Neural progenitor cell (in vitro differentiated cells): Measurements from ENCODE around the gene BTG2. TPM values are rescaled to one million over a fixed set of nuclear protein-coding genes. Genes with fewer than 3 reads are reported as not detected.
"Not testable (repeated sequence)": the region's sequence is repeated elsewhere in the genome, so short reads cannot be mapped to it uniquely, and the experiment has no call there.

ENCODE experiments used
- DNase-seq: peaks from one replicate; pipeline ENCODE4 v3.0.0-alpha.2; 2016; ENCODE audit warnings: low spot score
- H2AFZ ChIP-seq: fragments of 200-600 bp; sonication (generic); replicated peaks from 2 replicates; pipeline ENCODE4 v1.6.1; 2016; ENCODE audit warnings: antibody characterized with exemption
- H3F3A ChIP-seq: fragments of 200-600 bp; sonication (generic); 2 replicates; pipeline ENCODE4 v1.6.1; 2016; ENCODE audit warnings: antibody characterized with exemption, low read depth
- H3K27ac ChIP-seq: fragments of 200-600 bp; sonication (generic); 2 replicates; pipeline ENCODE4 v1.5.1; 2016; ENCODE audit warnings: mild to moderate bottlenecking
- H3K27me3 ChIP-seq: fragments of 200-600 bp; sonication (generic); 2 replicates; pipeline ENCODE4 v1.6.1; 2016; ENCODE audit warnings: mild to moderate bottlenecking, moderate library complexity
- H3K36me3 ChIP-seq: fragments of 200-600 bp; sonication (generic); 2 replicates; pipeline ENCODE4 v1.5.1; 2016
- H3K4me1 ChIP-seq: fragments of 200-600 bp; sonication (generic); 2 replicates; pipeline ENCODE4 v1.6.1; 2016; ENCODE audit warnings: mixed run types
- H3K4me2 ChIP-seq: fragments of 200-600 bp; sonication (generic); 2 replicates; pipeline ENCODE4 v1.6.1; 2016
- H3K4me3 ChIP-seq: fragments of 200-600 bp; sonication (generic); 2 replicates; pipeline ENCODE4 v1.5.1; 2016
- H3K79me2 ChIP-seq: fragments of 200-600 bp; sonication (generic); 2 replicates; pipeline ENCODE4 v1.6.1; 2016; ENCODE audit warnings: low read depth
- H3K9ac ChIP-seq: fragments of 200-600 bp; sonication (generic); 2 replicates; pipeline ENCODE4 v1.6.1; 2016
- H3K9me3 ChIP-seq: fragments of 200-600 bp; sonication (generic); 2 replicates; pipeline ENCODE4 v1.5.1; 2016; ENCODE audit warnings: low read depth
- H4K20me1 ChIP-seq: fragments of 200-600 bp; sonication (generic); 2 replicates; pipeline ENCODE4 v1.6.1; 2016; ENCODE audit warnings: low read depth
- H3K27ac Mint-ChIP-seq: 3 replicates; pipeline ENCODE4 v1.8.0; 2021; ENCODE audit warnings: mixed read lengths
- H3K27me3 Mint-ChIP-seq: 2 replicates; pipeline ENCODE4 v1.8.0; 2022; ENCODE audit warnings: low read depth, mild to moderate bottlenecking, inconsistent platforms, moderate library complexity, mixed read lengths; ENCODE audit not compliant: insufficient read depth
- H3K36me3 Mint-ChIP-seq: 3 replicates; pipeline ENCODE4 v1.8.0; 2021; ENCODE audit warnings: mixed read lengths
- H3K4me1 Mint-ChIP-seq: 3 replicates; pipeline ENCODE4 v1.8.0; 2021; ENCODE audit warnings: mixed read lengths
- H3K4me3 Mint-ChIP-seq: 3 replicates; pipeline ENCODE4 v1.8.0; 2021; ENCODE audit warnings: mild to moderate bottlenecking, moderate library complexity, mixed read lengths
- H3K9me3 Mint-ChIP-seq: 3 replicates; pipeline ENCODE4 v1.8.0; 2020; ENCODE audit warnings: mixed read lengths
- CTCF ChIP-seq: fragments of 200-600 bp; sonication (generic); IDR thresholded peaks from 2 replicates; pipeline ENCODE4 v1.5.1; 2017; ENCODE audit warnings: antibody characterized with exemption, mild to moderate bottlenecking
- EZH2 ChIP-seq: fragments of 200-600 bp; sonication (generic); IDR thresholded peaks from 2 replicates; pipeline ENCODE4 v1.6.1; 2017; ENCODE audit warnings: antibody characterized with exemption, mild to moderate bottlenecking, moderate library complexity
- EZH2phosphoT487 ChIP-seq: fragments of 200-600 bp; sonication (generic); IDR thresholded peaks from 2 replicates; pipeline ENCODE4 v1.6.1; 2017; ENCODE audit warnings: antibody characterized with exemption
- total RNA-seq: library from RNA; depleted of rRNA; stranded (reverse); fragments of >200 nt; gene quantifications from 2 replicates; pipeline ENCODE4 v1.2.3, GENCODE V29; 2015; ENCODE audit warnings: low replicate concordance

Gene BTG2
- total RNA-seq, 1 donor from 2014 or later, result 26.5 TPM

- H3K36me3 Mint-ChIP-seq, result no peaks in the 10 kb centered on the region
- H3K9me3 Mint-ChIP-seq, result no peaks in the 10 kb centered on the region
- Histone ChIP-seq H4K20me1 (no peaks in the 10 kb centered on the region), H3K36me3 (no peaks in the 10 kb centered on the region), H3K27ac (no peak overlapping the region), H2AFZ (no peak overlapping the region), H3K9ac (no peak overlapping the region), H3K9me3 (no peaks in the 10 kb centered on the region), H3F3A (peaks cover 6% of the 10 kb centered on the region), H3K79me2 (no peaks in the 10 kb centered on the region), H3K4me3 (no peak overlapping the region), H3K4me2 (peak overlapping the region; percentile 9), H3K4me1 (peaks cover 5% of the 10 kb centered on the region), H3K27me3 (peaks cover 6% of the 10 kb centered on the region)
- no peak overlapping the region for H3K4me3 Mint-ChIP-seq
- no peak for DNase-seq
- H3K27me3 Mint-ChIP-seq, result peaks cover 4% of the 10 kb centered on the region
- H3K27ac Mint-ChIP-seq, result no peak overlapping the region
- TF ChIP-seq EZH2, result no peak
- no peak for TF ChIP-seq EZH2phosphoT487
- TF ChIP-seq CTCF, result no peak
- H3K4me1 Mint-ChIP-seq, result peaks cover 16% of the 10 kb centered on the region
These were observed 39.8 kb upstream of the BTG2 start for GRCh38 chr1:203265541-203265940.

- DNase-seq, H2AFZ ChIP-seq, H3K4me3 ChIP-seq, H3K9me3 ChIP-seq, H3K27me3 ChIP-seq, H3K27ac ChIP-seq, H3K36me3 Mint-ChIP-seq, H3K79me2 ChIP-seq, H3K4me3 Mint-ChIP-seq, H3F3A ChIP-seq, H3K4me1 ChIP-seq, H3K36me3 ChIP-seq, H3K27me3 Mint-ChIP-seq, H3K9ac ChIP-seq, H3K9me3 Mint-ChIP-seq, H4K20me1 ChIP-seq: not testable (repeated sequence)
- peak overlapping the region; percentile 9 for H3K4me2 ChIP-seq
- H3K4me1 Mint-ChIP-seq, result peaks cover 19% of the 10 kb centered on the region
- peak overlapping the region; percentile 29 for H3K27ac Mint-ChIP-seq
These were observed 39.2 kb upstream of the BTG2 start for GRCh38 chr1:203266140-203266539.

GRCh38 chr1:203267347-203267846 is 37.9 kb upstream of the BTG2 start:
- H3K27ac ChIP-seq, result no peak overlapping the region

More at GRCh38 chr1:203267347-203267846, 37.9 kb upstream of the BTG2 start:
- no peaks in the 10 kb centered on the region for H3K9me3 ChIP-seq
- Mint-ChIP-seq H3K4me3 (peak overlapping the region; percentile 77), H3K36me3 (no peaks in the 10 kb centered on the region), H3K27ac (no peak overlapping the region), H3K4me1 (peaks cover 22% of the 10 kb centered on the region), H3K27me3 (peaks cover 4% of the 10 kb centered on the region), H3K9me3 (no peaks in the 10 kb centered on the region)
- peak overlapping the region; percentile 97 for H2AFZ ChIP-seq
- H3K4me3 ChIP-seq, result peak overlapping the region; percentile 47
- peaks cover 6% of the 10 kb centered on the region for H3F3A ChIP-seq
- TF ChIP-seq EZH2phosphoT487 (no peak), CTCF (peak; percentile 97)
- peaks cover 13% of the 10 kb centered on the region for H3K27me3 ChIP-seq
- DNase-seq, result peak; percentile 93
- H3K4me1 ChIP-seq, result peaks cover 5% of the 10 kb centered on the region
- no peaks in the 10 kb centered on the region for H3K79me2 ChIP-seq
- H4K20me1 ChIP-seq, result no peaks in the 10 kb centered on the region
- H3K9ac ChIP-seq, result no peak overlapping the region
- H3K4me2 ChIP-seq, result peak overlapping the region; percentile 78
- no peaks in the 10 kb centered on the region for H3K36me3 ChIP-seq
